Suppressor macrophage treated with lipopolysaccharide for 1 hour (primary cell): Measurements from ENCODE around the gene ANKLE2.
"Not testable (repeated sequence)": the region's sequence is repeated elsewhere in the genome, so short reads cannot be mapped to it uniquely, and the experiment has no call there.

ENCODE experiments used
- DNase-seq, 3 donors: peaks; one replicate each; pipeline ENCODE4 v3.0.0-alpha.2; 2020 to 2022

Gene ANKLE2

DNA sequence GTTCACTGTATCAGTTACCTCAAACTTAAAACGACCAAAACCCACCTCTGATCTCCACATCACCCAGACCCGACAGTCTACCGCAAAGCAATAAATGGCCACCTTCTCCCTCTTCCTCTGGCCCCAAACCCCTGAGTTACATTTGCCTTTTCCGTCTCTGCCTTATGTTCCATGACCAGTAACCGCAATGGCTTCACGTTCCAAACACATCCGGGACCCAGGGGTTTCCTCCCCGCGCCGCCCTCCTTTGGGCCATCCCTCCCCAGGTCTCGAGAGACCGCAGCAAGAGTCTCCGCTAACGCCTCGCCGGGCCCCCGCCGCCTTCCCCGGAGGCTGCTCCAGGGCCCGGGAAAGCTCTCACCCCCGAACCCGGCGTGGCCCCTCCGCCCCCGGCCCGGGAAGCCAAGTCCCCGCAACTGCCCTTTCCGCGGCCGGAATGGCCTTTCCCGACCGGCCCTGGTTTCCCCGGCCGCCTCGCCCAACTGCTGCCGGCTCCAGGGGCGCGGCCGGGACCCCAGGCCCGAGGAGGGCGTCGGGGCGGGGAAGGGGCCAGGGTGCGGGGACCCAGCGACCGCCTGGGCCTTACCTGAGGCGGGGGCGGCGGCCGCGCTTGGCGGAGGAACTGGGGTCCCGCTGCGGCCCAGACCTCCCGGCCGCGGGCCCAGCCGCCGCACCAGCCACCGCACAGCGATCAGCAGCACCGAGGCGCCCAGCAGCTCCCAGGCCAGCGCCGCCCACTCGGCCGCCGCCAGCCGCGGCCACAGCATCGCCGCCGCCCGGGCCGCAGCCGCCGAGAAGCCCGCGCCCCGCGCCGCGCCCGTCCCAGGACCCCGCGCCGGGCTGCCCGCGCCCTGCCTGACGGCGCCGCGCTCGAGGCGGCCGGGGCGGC is at the start of gene ANKLE2:
TSS of gene ANKLE2 (minus strand) at position 801 of the 889 bp plus-strand sequence. CDS start at position 767, 34 bp downstream.
- peak; percentile 59 to 86 (median 74) for DNase-seq

DNA sequence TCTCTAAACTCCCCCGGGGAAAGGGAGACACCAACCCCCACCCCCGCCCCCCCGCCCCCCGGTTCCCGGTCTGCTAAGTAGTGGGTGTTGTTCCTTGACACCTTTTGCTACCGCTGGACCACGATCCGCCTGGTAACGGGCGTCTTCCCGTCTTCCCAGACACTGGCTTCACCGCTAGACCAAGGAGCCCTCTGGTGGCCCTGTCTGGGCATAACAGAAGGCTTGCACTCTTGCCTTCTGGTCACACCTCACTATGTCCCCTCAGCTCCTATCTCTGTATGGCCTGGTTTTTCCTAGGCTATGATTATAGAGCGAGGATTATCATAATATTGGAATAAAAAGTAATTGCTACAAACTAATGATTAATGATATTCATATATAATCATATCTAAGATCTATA is 47.8 kb upstream of the ANKLE2 start:
- peak; percentile 33 to 43 (median 42) for DNase-seq

DNA sequence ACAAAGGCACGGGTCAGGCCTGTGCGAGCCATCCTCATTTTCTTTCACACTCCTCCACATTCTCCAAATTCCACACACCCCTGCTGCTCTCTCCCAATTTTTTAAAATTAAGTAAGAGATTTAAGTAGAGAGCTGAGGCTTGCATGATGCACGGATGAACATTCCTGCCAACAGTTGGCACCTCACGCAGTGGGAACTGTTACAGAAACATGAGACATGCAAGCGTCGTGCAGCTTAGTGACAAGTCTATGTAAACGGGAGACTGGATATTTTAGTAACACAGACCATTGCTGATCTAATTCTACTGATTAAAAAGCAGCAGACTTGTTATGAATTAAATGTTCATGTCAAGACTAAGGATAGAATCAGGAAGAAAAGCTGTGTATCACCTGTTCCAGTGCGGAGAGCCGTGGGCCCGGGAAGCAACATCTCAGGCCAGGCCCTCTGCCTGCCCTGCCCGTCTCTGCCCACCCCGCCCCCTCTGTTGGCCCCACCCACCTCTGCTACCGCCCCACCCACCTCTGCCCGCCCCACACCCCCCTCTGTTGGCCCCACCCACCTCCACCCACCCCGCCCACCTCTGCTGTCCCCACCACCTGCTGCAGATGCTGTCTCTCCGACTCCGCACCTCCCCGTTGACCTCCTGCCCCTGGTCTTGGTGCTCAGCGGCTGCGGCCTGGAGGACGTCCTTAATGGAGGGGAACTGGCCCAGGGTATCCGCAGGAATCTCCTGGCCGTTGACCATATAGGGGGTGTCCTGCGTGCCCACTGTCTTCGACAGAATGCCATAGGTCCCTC is 45.9 kb upstream of the ANKLE2 start:
- peak in 1 of 3 donors; percentile 8 for DNase-seq

DNA sequence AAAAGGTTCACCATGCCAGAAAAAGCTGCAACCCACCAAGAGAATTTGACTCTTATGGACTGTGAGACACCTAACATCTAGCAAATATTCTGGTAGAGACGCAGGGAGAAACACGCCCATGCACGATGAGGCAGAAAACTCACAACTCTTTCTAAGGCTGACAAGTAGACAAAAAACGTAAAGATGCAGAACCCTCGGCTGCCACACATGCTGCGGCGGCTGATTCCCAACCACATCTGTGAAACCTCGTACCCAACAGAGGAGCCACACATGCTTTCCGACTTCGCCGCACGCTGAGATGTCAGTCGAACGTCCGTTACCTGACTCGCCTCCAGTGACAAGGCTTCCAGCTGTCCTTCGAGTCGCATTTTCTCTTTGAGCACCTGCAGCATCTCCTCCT is 45.2 kb upstream of the ANKLE2 start:
- DNase-seq, result no peak

DNA sequence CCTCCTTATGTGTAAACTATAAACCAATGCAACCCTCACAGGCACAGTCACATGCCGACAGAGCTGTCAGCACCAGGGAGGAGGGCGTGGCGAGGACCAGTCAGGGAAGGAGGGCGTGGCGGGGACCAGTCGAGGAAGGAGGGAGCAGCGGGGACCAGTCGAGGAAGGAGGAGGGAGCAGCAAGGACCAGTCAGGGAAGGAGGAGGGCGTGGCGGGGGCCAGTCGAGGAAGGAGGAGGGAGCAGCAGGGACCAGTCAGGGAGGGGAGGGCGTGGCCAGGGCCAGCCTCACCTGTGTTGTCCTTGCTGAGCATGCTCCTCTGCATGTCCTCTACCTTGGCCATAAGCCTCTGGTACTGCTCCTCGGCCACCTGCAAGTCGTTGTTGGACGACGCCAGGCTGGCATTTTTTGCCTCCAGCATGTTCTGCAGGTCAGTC is 42.8 kb upstream of the ANKLE2 start:
- no peak for DNase-seq

DNA sequence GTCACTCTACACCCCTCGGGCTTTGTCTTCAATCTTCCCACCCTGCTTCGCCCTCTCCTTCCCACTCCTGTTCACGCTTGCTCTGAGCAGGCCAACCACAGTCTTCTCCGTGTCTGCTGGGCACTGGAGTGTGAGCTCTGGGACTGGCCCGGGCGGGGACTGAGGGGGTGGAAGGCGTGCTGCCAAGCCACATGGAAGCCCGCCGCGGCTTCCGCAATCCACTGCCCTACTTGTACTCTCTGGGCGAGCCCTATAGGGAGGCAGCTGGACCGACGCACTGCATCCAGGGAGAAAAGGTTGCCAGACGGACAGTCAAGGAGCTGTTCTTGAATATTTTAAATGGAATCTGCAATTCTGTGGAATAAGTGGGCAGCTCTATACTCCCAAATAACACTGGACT is 42.3 kb upstream of the ANKLE2 start:
- DNase-seq, result no peak

DNA sequence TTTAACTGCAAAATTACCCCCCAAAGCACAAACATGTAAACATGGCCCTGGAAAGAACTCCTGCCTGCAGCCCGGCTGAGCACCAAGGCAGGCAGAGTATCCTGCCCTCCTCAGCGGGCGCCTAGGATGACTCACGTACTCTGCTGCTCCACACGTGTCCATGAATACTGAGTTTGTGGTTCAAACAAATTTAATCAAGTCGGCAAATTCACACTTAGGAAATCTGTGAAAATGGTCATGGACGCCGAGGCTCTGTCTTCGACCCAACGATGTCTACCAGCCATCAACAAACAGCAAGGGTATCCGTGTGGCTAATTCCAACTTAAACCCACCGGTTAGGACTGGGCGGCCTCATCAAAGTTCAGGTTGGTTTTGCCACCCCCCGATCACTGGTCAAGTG is 41.5 kb upstream of the ANKLE2 start:
- DNase-seq, result no peak

DNA sequence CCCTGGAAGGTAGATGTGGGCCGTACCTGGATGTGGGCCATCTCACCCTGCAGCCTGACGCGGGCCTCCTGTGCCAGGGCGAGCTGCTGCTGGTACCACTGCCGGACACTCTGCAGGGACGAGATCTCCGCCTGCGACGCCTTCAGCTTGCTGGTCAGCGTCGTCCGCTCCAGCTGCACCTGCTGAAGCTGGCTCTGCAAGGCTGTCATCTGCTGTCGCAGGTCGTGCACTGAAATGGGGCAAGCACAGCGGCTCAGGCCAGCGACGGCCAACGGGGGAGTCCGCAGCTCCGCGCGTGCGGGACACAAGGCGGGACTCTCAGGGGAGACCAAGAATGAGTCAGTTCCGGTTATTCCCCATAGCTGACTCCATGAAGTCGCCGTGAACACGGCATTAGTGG is 40.1 kb upstream of the ANKLE2 start:
- DNase-seq, result no peak

DNA sequence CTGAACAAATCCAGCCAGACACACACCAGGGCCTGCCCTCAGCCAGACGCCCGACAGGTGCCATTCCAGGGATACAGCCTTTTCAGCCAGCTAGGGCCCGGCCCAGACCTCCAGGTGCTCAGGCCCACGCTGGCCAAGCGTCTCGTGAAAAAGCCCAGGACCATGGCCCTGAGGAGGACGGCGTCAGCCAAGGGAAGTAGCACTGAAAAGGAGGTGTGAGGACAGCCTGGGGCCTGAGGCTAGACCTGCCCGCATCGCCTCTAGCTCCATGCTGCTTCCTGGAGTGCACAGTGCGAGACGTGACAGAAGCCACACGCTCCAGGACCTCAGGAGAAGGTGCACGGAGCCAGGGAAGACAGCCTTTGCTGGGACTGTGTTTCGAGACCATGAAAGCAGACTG is 37.2 kb upstream of the ANKLE2 start:
- DNase-seq, result no peak

DNA sequence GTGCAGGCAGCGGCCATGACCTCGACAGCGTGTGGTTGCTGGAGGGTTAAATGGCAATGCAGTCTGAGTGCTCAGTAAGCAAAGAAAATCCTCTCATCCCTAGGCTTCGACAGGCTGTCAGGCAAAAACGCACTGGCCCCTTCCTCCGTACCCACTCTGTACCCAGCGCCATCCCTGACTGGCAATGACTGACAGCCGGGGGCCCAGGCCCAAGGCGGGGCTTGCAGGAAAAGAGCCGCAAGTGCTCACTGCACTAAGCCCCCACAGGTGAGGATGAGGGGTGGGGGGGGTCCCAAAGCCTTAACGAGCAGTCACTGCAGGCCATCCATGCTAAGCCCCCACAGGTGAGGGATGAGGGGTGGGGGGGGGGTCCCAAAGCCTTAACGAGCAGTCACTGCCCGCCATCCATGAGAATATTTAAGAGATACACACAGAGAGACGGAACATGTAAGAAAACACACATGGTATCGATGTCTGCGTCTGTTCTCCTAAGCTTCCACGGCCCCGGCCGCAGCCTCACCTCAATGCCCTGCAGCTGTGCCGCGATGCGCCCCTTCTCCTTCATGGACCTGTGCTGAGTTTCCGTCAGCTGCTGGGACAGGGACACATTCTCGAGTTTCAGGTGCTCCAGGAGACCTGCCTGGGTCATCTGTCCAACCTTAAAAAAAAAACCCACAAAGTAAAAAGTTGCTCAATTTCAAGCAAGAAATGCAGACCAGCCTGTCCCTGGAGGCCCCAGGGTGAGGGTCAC is 36.4 kb upstream of the ANKLE2 start:
- DNase-seq, result no peak

DNA sequence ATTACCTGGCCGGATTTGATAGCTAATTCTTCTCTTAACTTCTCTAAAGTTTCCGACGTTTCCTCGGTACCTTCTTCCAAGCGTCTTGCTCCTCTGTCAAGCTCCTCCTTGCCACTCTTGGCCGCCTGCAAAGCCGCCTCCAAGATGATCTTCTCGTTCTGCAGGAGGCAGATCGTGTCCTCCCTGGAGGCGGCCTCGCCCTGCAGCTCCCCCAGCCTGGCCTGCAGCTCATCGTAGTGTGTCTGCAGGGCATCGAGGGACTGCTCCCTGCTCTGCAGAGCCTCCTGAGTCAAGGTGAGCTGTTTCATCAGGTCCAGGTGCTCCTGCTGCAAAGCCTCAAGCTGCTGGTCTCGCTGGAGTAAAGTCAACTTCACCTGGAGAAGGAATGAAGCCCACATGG is 34.2 kb upstream of the ANKLE2 start:
- DNase-seq, result no peak

DNA sequence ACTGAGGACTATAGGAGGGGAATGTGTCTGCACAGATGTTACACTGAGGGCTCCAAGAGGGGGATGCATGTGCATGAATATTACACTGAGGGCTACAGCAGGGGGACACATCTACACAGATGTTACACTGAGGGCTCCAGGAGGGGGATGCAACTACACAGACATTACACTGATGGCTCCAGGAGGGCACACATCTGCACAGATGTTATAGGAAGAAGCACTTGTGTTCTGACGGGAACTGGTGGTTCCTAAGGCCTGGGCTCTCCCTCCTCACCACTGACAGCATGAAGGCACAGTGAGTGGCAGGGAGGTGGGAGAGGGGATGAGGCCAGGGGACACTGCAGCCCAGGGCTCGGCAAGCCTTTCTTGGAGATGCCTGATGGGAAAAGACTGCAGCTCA is 30.3 kb upstream of the ANKLE2 start:
- not testable (repeated sequence) for DNase-seq

DNA sequence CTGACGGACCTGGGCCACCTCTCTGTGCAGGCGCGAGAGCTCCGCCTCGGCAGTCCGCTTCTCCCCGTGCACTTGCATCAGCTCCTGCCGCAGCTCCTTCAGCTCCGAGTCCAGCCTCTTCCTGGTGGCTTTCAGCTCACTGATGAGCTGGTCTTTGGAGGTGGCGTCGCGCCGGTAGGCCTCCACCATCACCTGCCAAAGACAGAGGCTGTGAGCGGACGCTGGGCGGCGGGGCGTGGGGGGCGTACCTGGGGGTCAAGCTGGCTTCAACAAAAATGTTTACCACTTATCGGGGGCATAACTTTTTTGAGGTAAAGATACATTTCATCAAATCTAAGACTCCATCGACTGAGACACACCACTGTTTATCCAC is 27.5 kb upstream of the ANKLE2 start:
- DNase-seq, result no peak

DNA sequence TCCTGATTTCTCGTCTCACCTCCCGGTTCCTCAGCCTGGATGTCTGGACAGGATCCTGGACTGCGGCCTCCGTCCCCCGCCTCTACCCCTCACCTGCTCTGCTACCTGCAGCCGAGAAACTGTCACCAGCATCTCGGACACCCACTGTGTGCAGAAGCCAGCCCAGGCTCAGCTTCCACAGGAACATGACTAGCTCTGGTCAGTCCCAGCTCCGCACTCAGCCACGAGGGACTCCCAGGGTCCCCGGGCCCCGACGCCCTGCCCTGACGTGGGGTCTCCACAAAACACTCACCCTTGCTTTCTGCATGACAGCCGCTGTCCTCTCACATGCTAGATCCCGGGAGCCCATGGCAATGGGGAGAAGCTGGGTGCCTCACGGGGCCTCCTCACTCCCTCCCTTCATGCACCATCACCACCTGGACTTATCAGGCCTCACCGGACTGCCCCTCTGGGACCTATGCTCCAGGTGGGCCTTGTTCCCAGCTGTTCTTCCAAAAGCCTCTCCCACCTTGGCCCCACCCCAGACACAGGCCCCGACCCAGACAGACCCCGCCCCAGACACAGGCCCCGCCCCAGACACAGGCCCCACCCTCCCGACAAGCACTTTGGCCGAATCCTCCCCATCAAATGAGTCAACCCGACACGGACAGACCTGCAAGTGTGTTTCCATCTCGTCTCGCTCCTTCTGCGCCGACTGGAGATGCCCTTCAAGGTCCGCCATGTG is 26.9 kb upstream of the ANKLE2 start:
- DNase-seq, result peak in 1 of 3 donors; percentile 7

DNA sequence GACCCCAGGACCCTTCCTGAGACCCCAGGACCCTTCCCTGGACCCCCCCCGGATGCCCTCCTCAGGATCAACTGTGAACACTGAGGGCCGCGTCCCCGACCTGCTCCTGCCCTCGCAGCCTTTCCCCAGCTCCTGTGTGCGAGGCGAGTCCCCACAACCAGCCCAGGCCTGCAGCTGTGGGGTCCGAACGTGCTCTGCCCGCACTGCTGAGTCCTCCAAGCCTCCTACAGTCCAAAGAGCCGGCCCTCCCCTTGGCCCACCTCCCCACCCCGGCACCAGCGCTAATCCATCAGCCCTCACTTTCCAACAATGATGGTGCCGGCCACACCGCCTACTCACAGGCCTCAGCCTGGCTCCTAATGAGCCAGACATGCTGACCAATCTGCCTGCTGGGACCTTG is 26.2 kb upstream of the ANKLE2 start:
- no peak for DNase-seq

DNA sequence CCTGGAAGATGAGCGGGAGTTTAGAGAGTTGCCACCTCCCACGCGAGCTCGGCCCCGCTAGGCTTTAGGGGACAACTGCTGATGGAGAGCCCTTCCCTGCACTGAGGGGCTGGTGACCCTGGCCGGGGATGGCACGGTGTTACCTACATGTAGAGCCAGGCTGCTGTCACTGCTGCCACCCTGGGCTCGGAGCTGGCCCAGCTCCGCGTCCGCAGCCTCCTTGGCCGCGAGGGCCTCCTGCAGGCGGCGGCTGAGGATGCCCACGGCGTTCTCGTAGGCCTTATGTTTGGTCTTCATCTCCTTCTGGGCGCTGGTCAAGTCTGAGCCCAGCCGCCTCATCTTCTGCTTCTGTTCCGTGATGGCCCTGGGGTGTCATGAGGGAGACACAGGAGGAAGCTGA is 24.6 kb upstream of the ANKLE2 start:
- DNase-seq, result no peak

DNA sequence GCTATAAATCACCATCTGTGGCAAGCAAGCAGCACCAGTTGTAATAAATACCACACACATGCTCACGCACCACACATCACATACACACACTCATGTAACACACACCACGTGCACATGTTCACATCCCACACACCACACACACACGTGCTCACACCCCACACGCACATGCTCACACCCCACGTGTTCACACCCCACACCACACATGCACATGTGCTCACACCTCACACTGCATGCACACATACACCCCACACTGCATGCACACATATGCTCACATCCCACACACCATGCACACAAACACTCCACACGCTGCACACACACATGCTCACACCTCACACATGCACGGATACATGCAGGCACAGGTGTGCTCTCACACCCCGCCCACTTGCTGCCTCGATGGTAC is 22.9 kb upstream of the ANKLE2 start:
- no peak for DNase-seq

DNA sequence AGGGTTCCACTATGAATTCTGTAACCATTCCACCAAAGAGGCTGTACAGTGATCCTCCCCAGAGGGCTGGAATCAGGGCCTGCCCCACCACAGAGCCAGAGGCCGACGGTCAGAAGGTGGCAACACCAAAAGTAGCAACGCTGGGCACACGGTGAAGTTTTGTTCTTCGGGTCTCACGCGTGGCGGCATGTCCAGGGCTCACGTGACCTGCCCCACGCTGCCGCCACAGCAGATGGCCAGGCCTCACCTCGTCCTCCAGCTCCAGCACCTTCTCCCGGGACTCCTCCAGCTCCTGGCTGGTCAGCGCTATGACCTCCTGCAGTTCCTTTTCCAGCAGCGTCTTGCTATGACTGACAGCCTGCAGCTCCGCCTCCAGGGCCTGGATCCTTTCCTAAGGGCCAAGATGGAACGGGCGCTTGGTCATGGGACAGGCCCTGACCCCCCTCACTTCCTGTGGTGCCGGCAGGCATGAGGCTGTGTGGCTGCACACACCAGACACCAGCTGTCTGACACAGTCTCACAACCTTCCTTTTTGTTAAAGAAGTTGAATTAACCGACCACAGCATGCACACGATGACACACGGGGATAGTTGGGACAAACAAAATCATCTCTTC is 22.4 kb upstream of the ANKLE2 start:
- DNase-seq, result peak; percentile 47 to 69 (median 63)

DNA sequence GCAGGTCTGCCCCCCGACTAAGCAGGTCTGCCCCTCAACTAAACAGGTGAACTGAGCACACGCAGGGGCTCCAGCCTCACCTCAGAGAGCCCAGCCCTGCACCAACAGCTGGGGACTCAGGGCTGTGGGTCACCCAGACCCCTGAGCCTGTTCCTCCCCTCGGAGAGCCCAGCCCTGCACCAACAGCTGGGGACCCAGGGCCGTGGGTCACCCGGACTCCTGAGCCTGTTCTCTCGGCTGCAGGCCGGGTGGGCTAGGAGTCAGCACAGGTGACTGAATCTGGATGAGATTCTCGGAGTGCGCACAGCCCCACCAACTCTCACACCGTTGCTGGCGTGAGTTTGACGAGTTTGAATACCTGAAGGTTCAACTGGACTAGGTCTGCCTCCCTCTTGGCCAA is 20.3 kb upstream of the ANKLE2 start:
- no peak for DNase-seq

DNA sequence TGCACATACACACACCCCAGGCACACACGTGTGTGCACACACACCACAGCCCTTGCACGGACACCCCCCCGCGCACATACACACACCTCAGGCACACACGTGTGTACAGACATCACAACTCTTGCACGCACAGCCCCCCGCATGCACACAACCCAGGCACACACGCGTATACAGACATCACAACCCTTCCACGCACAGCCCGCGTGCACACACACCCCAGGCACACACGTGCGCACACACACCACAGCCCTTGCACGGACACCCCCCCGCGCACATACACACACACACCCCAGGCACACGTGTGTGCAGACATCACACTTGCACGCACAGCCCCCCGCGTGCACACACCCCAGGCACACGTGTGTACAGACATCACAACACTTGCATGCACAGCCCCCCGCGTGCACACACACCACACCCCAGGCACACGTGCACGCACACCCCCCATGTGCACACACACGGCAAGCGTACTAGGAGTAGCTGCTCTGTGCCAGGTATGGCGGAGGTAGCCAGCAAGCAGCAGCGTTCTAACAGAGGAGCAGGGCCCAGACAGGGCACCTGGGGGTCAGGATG is 18.2 kb upstream of the ANKLE2 start:
- no peak for DNase-seq

DNA sequence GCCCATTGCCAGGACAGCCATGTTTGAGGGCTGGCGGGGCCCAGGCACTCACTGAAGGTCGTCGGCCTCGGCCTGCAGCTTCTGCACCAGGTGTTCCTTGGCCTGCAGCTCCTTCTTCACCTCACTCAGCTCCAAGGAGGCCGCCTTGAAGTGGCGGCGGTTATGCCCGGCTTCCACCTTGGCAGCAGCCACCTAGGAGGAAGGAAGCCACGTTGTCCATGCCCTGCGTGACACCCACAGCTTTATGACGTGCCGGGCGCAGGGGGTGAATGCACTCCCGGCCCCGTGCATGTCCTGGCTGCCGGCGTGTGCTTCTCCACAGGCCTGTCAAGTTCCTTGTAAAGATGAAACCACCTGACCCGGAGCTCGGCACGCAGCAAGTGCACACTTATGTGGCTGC is 16.0 kb upstream of the ANKLE2 start:
- DNase-seq, result no peak
